Hepatocyte (in vitro differentiated cells): ENCODE data around the gene IL36G.

Experiments
- EZH2 ChIP-seq: fragments of 200-600 bp; sonication (generic); IDR thresholded peaks from 2 replicates; pipeline ENCODE4 v1.6.1; 2016; ENCODE audit warnings: antibody characterized with exemption, mild to moderate bottlenecking, borderline replicate concordance
- EZH2phosphoT487 ChIP-seq: fragments of 200-600 bp; sonication (generic); IDR thresholded peaks from one replicate; pipeline ENCODE4 v1.6.1; 2018; ENCODE audit warnings: antibody characterized with exemption, mild to moderate bottlenecking, low read depth, moderate library complexity; ENCODE audit not compliant: unreplicated experiment, severe bottlenecking
- TF ChIP-seq, protein P1 (sequence below): fragments of 200-600 bp; sonication (generic); IDR thresholded peaks from 2 replicates; pipeline ENCODE4 v1.5.1; 2016; ENCODE audit warnings: antibody characterized with exemption, mild to moderate bottlenecking; ENCODE audit not compliant: poor library complexity

DNA sequence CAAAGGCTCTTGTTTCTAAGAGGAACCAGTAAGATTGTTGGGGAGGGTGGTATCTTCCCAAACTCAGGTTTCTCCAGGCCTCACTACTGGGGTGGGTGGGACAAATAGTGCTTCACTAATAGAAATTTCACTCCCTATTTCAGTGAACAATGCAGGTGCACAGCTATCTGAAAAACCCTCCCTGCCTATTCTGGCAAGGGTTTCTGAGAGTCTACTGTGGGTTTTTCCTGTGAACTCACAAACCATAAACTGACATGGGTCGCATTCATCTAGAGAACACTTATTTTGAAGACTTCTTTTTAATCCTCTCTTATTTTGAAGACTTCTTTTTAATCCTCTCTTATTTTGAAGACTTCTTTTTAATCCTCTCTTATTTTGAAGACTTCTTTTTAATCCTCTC is 31.8 kb downstream of the IL36G start:
- TF ChIP-seq, protein P1, sequence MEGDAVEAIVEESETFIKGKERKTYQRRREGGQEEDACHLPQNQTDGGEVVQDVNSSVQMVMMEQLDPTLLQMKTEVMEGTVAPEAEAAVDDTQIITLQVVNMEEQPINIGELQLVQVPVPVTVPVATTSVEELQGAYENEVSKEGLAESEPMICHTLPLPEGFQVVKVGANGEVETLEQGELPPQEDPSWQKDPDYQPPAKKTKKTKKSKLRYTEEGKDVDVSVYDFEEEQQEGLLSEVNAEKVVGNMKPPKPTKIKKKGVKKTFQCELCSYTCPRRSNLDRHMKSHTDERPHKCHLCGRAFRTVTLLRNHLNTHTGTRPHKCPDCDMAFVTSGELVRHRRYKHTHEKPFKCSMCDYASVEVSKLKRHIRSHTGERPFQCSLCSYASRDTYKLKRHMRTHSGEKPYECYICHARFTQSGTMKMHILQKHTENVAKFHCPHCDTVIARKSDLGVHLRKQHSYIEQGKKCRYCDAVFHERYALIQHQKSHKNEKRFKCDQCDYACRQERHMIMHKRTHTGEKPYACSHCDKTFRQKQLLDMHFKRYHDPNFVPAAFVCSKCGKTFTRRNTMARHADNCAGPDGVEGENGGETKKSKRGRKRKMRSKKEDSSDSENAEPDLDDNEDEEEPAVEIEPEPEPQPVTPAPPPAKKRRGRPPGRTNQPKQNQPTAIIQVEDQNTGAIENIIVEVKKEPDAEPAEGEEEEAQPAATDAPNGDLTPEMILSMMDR, result no peak
- TF ChIP-seq EZH2phosphoT487 (no peak), EZH2 (no peak)
